Body of pancreas (tissue), 4 donors: ENCODE data around the gene BCAS2. TPM values are rescaled to one million over a fixed set of nuclear protein-coding genes. Genes with fewer than 3 reads are reported as not detected.

Experiments
- ATAC-seq: fragments of 150-250 bp; one replicate; pipeline ENCODE4 v1.9.1; 2016
- DNase-seq, 4 donors: peaks; one replicate each; pipeline ENCODE4 v3.0.0-alpha.2; 2019
- H3K27ac ChIP-seq, 4 donors: fragments of 200-600 bp; sonication (generic); 1 replicate in 3 of 4; 2 replicates in 1 of 4; pipeline versions ENCODE4 v1.5.1 to v1.6.1; 2016 to 2019; ENCODE audit warnings: mild to moderate bottlenecking in 1 of 4, mixed read lengths in 1 of 4, moderate library complexity in 1 of 4
- H3K27me3 ChIP-seq, 2 donors: fragments of 200-600 bp; sonication (generic); one replicate each; pipeline ENCODE4 v1.6.0; 2016; ENCODE audit warnings: mild to moderate bottlenecking in 1 of 2
- H3K36me3 ChIP-seq, 2 donors: fragments of 200-600 bp; sonication (generic); replicated peaks in 1 of 2; 2 replicates each; pipeline ENCODE4 v1.5.1; 2016; ENCODE audit warnings: low read depth in 2 of 2; ENCODE audit not compliant: insufficient read depth in 1 of 2
- H3K4me1 ChIP-seq: fragments of 200-600 bp; sonication (generic); one replicate; pipeline ENCODE4 v1.6.0; 2016
- H3K4me3 ChIP-seq, 2 donors: fragments of 200-600 bp; sonication (generic); 1 replicate in 1 of 2; 2 replicates in 1 of 2; pipeline ENCODE4 v1.5.1; 2016 to 2019
- H3K9me3 ChIP-seq, 3 donors: fragments of 200-600 bp; sonication (generic); 1 replicate in 2 of 3; 2 replicates in 1 of 3; pipeline ENCODE4 v1.5.1; 2016
- CTCF ChIP-seq, 7 experiments: fragments of 450-650 bp in 4 of 7; fragments of 200-600 bp in 3 of 7; sonication (generic) in 3 of 7; IDR thresholded peaks; one replicate each; pipeline ENCODE4 v1.5.1; 2016 to 2019; ENCODE audit warnings: antibody characterized with exemption in 7 of 7
- POLR2A ChIP-seq, 3 donors: fragments of 450-650 bp; IDR thresholded peaks; one replicate each; pipeline ENCODE4 v1.6.1; 2016; ENCODE audit warnings: antibody characterized with exemption in 3 of 3, mild to moderate bottlenecking in 2 of 3
- WGBS, 2 donors: methylation state at CpG; one replicate each; pipeline ENCODE4 v1.1.5; 2017; 5-methylcytosine and 5-hydroxymethylcytosine counted together
- intact Hi-C: fragments of 100-400 bp; cut with DNase I; formaldehyde crosslinking; loops from one replicate; pipeline ENCODE4 v1.15.1; 2023
- total RNA-seq, 2 donors: library from RNA; depleted of rRNA; stranded (reverse); fragments of >200 nt; gene quantifications; one replicate each; pipeline ENCODE4 v1.1.0, GENCODE V29; 2016

Gene BCAS2
- total RNA-seq, 2 donors from 2014 or later, result 15.3 to 20.8 TPM

- no peak overlapping the region for H3K27ac ChIP-seq
- no peak for DNase-seq
- no peak for TF ChIP-seq CTCF (IDR thresholded peaks at IDR 0.05)
- TF ChIP-seq POLR2A (IDR thresholded peaks at IDR 0.05), result no peak
- H3K4me3 ChIP-seq, result no peak overlapping the region
- peaks cover 0 to 3% of the 10 kb centered on the region in 2 donors for H3K36me3 ChIP-seq
- no peaks in the 10 kb centered on the region for H3K27me3 ChIP-seq
- H3K4me1 ChIP-seq, result no peaks in the 10 kb centered on the region
- no peak for ATAC-seq
- intact Hi-C loops, result no loop called here
- H3K9me3 ChIP-seq, result no peaks in the 10 kb centered on the region
- WGBS, 2 donors, result 89 to 90% methylated on average over 1 of the region's 1 CpG
Observed at GRCh38 chr1:114561333-114561732, 20.1 kb downstream of the BCAS2 start.

- ATAC-seq (no peak), DNase-seq (no peak)
- WGBS, 2 donors, result 78 to 85% methylated on average over 3 of the region's 3 CpGs
- H3K9me3 ChIP-seq, result no peaks in the 10 kb centered on the region
- intact Hi-C loops, result no loop called here
- no peak overlapping the region for H3K4me3 ChIP-seq
- TF ChIP-seq CTCF (IDR thresholded peaks at IDR 0.05) (no peak), POLR2A (IDR thresholded peaks at IDR 0.05) (no peak)
- no peaks in the 10 kb centered on the region for H3K4me1 ChIP-seq
- no peaks in the 10 kb centered on the region for H3K27me3 ChIP-seq
- H3K36me3 ChIP-seq, result no peaks in the 10 kb centered on the region
- no peak overlapping the region for H3K27ac ChIP-seq
Observed at GRCh38 chr1:114559356-114559755, 22.1 kb downstream of the BCAS2 start.

GRCh38 chr1:114558544-114558943 lies 22.9 kb downstream of the BCAS2 start:
- TF ChIP-seq CTCF (IDR thresholded peaks at IDR 0.05) (peak in 6 of 7 experiments; percentile 10 to 50 (median 39)), POLR2A (IDR thresholded peaks at IDR 0.05) (no peak)
- DNase-seq (no peak), ATAC-seq (no peak)
- no peak overlapping the region for H3K4me3 ChIP-seq
- H3K4me1 ChIP-seq, result no peaks in the 10 kb centered on the region
- H3K36me3 ChIP-seq, result no peaks in the 10 kb centered on the region
- H3K27me3 ChIP-seq, result no peaks in the 10 kb centered on the region
- intact Hi-C loops, result no loop called here
- 92 to 100% methylated on average over 1 of the region's 1 CpG for WGBS, 2 donors
- H3K9me3 ChIP-seq, result no peaks in the 10 kb centered on the region
- no peak overlapping the region for H3K27ac ChIP-seq

GRCh38 chr1:114554577-114554976 lies 26.8 kb downstream of the BCAS2 start:
- 37 to 70% methylated on average over 2 of the region's 2 CpGs for WGBS, 2 donors
- Histone ChIP-seq H3K27me3 (no peaks in the 10 kb centered on the region), H3K9me3 (no peaks in the 10 kb centered on the region), H3K27ac (no peak overlapping the region), H3K36me3 (no peaks in the 10 kb centered on the region), H3K4me3 (no peak overlapping the region), H3K4me1 (no peaks in the 10 kb centered on the region)
- no peak for TF ChIP-seq CTCF (IDR thresholded peaks at IDR 0.05)
- TF ChIP-seq POLR2A (IDR thresholded peaks at IDR 0.05), result no peak
- no peak for ATAC-seq
- no peak for DNase-seq
- intact Hi-C loops, result no loop called here

GRCh38 chr1:114552106-114552639 lies 29.2 kb downstream of the BCAS2 start:
- H3K9me3 ChIP-seq, result no peaks in the 10 kb centered on the region
- H3K27ac ChIP-seq, result no peak overlapping the region
- no peak for DNase-seq
- ATAC-seq, result no peak
- intact Hi-C loops, result no loop called here
- H3K4me3 ChIP-seq, result no peak overlapping the region
- 87 to 92% methylated on average over 7 of the region's 7 CpGs for WGBS, 2 donors
- no peaks in the 10 kb centered on the region for H3K27me3 ChIP-seq
- H3K36me3 ChIP-seq, result no peaks in the 10 kb centered on the region
- no peak for TF ChIP-seq POLR2A (IDR thresholded peaks at IDR 0.05)
- TF ChIP-seq CTCF (IDR thresholded peaks at IDR 0.05), result no peak
- no peaks in the 10 kb centered on the region for H3K4me1 ChIP-seq
